ENCODE measurements around the gene TPTE2.
"Not testable (repeated sequence)": the region's sequence is repeated elsewhere in the genome, so short reads cannot be mapped to it uniquely, and the experiment has no call there.

Gene TPTE2

GRCh38 chr13:19561585-19561984, 253 bp upstream of the TPTE2 start:
- no peak for DNase-seq

- DNase-seq: not testable (repeated sequence)
These were observed 660 bp downstream of the TPTE2 start for GRCh38 chr13:19560672-19561071.

DNA sequence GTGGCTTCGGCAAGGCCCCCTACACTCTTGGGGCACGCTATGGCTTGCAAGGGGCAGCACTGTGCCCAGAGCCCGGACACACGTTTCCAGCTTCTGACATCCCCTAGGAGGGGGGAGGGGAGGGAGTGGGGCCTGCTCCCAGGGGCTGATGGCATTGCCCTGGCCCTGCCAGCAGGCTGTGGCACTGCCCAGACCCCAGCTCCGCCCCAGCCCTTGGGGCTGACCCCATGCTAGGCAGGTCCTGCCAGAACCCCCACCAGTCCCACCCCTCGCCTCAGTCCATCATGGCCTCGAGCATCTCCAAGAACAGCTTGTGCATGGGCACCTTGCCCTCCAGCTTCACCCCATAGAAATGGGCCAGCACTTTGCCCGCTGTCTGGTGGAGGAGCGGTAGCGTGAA, 1.6 kb downstream of the TPTE2 start:
- DNase-seq: not testable (repeated sequence)

GRCh38 chr13:19557287-19557686, 4.0 kb downstream of the TPTE2 start:
- DNase-seq: not testable (repeated sequence)

DNA sequence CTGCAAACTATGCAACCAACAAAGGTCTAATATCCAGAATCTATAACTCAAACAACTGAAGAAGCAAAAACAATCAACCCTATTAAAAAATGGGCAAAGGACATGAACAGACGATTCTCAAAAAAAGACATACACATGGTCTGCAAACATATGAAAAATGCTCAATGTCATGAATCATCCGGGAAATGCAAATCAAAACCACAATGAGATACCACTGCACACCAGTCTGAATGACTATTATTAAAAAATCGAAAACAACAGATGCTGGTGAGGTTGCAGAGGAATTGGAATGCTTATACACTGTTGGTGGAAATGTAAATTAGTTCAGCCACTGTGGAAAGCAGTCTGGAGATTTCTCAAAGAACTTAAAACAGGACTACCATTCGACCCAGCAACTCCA, 12.1 kb downstream of the TPTE2 start:
- not testable (repeated sequence) for DNase-seq

GRCh38 chr13:19525634-19526033, 35.7 kb downstream of the TPTE2 start:
- not testable (repeated sequence) for DNase-seq

DNA sequence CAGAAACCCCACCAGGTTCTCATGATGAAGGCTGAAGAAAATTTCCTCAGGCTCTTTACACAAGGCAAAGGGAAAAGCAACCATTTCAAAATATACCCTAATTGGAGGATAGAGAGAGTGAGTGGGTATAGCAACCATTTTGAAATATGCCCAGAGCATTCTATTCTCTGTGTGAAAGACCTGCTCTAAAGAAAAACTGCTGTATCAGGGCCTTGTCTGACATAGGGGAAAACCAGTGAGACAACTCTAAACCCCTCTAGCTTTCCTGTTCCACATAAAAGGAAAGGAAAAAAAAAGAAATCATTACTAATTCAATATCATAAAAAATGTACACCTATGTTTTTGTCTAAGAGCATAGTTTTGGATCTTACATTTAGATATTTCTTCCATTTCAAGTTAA, 42.3 kb downstream of the TPTE2 start:
- DNase-seq: no peak

- DNase-seq: not testable (repeated sequence)
These were observed 53.7 kb downstream of the TPTE2 start for GRCh38 chr13:19507623-19508022.

GRCh38 chr13:19460126-19460525, 101.2 kb downstream of the TPTE2 start:
- DNase-seq: not testable (repeated sequence)

DNA sequence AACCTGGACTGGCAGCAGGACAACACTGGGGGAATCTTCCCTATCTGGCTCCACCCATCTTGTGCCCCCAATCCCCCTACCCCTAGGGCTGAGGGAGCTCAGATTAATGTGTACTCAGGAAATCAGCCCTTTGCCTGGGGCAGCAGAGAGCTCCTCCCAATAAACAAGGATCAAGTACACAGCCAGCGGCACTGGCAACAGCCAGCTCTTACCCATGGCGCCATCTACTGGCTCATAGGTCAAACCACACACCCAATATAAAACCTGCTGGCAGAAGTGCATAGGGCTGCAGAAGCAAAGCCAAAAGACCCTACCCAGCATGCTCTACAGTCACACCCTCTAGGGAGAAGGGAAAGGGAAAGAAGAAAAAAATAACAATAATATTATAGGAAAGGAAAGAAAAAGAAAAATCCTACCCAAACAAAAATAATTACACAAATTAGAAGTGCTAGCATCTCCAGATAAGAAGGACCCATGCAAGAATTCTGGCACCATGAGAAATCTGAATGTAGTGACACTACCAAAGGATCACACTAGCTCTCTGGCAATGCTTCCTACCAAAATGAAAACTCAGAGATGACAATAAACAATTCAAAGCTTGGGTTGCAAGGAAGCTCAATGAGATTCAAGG, 122.2 kb downstream of the TPTE2 start:
- peak; percentile 10 for DNase-seq

GRCh38 chr13:19437780-19438179, 123.6 kb downstream of the TPTE2 start:
- DNase-seq: not testable (repeated sequence)

- not testable (repeated sequence) for DNase-seq
These were observed 139.1 kb downstream of the TPTE2 start for GRCh38 chr13:19422236-19422635.

DNA sequence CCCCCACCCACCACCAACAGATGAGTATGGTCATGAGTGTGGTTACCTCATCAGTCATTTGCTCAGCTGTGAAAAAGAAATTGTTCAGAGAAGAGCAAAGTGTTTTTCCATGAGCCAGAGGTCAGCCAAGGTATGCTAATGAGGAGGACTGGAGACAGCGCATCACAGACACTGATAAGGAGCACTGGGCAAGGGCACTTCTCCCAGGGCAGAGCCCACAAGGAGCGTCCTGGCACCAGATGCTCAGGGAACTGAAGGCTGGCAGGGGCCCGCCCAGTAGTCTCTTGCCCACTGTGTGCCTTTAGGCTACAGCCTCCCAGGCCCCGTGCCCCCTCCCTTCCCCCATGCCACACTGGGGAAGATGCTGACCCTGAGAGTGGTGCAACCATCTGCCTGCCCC, 148.8 kb downstream of the TPTE2 start:
- DNase-seq: not testable (repeated sequence)

DNA sequence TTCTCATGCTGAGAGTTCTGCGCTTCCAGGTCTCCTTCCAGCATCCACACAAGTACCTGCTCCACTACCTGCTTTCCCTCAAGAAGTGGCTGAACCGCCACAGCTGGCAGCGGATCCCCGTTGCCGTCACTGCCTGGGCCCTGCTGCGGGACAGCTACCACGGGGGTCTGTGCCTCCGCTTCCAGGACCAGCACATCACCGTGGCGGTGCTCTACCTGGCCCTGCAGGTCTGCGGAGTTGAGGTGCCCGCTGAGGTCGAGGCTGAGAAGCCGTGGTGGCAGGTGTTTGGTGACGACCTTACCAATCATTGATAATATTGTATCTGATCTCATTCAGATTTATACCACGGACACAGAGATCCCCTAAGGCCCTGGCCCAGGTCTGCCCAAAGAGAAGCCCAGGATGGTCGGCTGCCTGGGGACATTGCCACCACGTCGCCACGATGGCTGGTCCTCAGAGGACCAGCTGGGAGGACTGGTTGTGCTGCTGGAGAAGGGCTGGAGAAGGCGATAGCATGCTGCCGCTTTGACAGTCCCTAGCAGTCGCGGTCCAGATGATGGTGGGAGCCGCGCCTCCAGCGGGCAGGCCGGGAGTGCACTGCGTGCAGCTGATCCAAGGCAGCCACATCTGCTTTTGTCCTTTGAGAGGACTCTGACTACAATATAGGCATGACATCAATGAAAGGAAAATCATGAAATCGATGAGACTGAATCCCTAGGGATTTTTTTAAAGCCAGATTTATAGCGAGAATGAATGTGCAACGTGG, 178.4 kb downstream of the TPTE2 start:
- DNase-seq: not testable (repeated sequence)

DNA sequence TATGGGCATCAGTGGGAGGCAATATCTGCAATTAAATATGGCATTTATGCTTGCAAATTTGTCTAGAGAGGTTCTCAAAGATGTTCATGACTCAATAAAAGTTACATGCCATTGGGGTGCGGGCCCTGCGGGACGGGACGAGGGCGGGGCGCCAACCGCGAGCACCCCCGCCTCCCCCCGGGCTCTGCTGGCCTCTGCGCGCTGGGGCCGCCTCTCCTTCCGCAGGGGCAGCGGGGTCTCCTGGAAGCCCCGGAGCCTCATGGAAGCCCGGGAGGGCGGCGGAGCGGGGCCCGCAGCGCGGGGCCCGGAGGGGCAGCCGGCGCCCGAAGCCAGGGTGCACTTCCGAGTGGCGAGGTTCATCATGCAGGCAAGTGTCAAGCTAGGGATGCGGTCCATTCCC, 179.2 kb downstream of the TPTE2 start:
- no peak for DNase-seq
